Uterus (tissue), 4 donors: ENCODE results near the gene GRK3. TPM values are rescaled to one million over a fixed set of nuclear protein-coding genes. Genes with fewer than 3 reads are reported as not detected.
"Not testable (repeated sequence)": the region's sequence is repeated elsewhere in the genome, so short reads cannot be mapped to it uniquely, and the experiment has no call there.

Experiments
- DNase-seq, 2 donors: peaks; one replicate each; pipeline ENCODE4 v3.0.0-alpha.2; 2019 to 2020
- H3K27ac ChIP-seq, 2 donors: fragments of 200-600 bp; sonication (generic); 1 replicate in 1 of 2; 2 replicates in 1 of 2; pipeline ENCODE4 v1.5.1; 2016 to 2018
- H3K27me3 ChIP-seq, 2 donors: fragments of 200-600 bp; sonication (generic); one replicate each; pipeline ENCODE4 v1.5.1; 2018 to 2019; ENCODE audit warnings: control low read depth in 1 of 2
- H3K36me3 ChIP-seq, 2 donors: fragments of 200-600 bp; sonication (generic); one replicate each; pipeline ENCODE4 v1.5.1; 2019; ENCODE audit warnings: control low read depth in 1 of 2
- H3K4me1 ChIP-seq, 2 donors: fragments of 200-600 bp; sonication (generic); one replicate each; pipeline ENCODE4 v1.5.1; 2018 to 2019; ENCODE audit warnings: control low read depth in 1 of 2
- H3K4me3 ChIP-seq, 2 donors: fragments of 200-600 bp; sonication (generic); 1 replicate in 1 of 2; 2 replicates in 1 of 2; pipeline ENCODE4 v1.5.1; 2018 to 2019; ENCODE audit warnings: mild to moderate bottlenecking in 1 of 2
- H3K9me3 ChIP-seq, 2 donors: fragments of 200-600 bp; sonication (generic); one replicate each; pipeline ENCODE4 v1.5.1; 2019; ENCODE audit warnings: control low read depth in 1 of 2
- POLR2A ChIP-seq, 2 donors: fragments of 450-650 bp; IDR thresholded peaks; one replicate each; pipeline ENCODE4 v1.6.1; 2016; ENCODE audit warnings: antibody characterized with exemption in 2 of 2, mild to moderate bottlenecking in 1 of 2, moderate library complexity in 1 of 2
- intact Hi-C: fragments of 100-400 bp; cut with DNase I; formaldehyde crosslinking; loops from one replicate; pipeline ENCODE4 v1.15.1; 2023; ENCODE audit warnings: low total_unique reads
- total RNA-seq, 4 donors: library from RNA; depleted of rRNA in 3 of 4; stranded (reverse); fragments of >200 nt in 3 of 4; gene quantifications; one replicate each; pipeline versions ENCODE4 v1.1.0 to v1.2.4, GENCODE V29; 2014 to 2023
- TF ChIP-seq, protein P1 (sequence below), 4 experiments: fragments of 200-600 bp in 2 of 4; fragments of 450-650 bp in 2 of 4; sonication (generic) in 2 of 4; IDR thresholded peaks; one replicate each; pipeline ENCODE4 v1.5.1; 2016 to 2019; ENCODE audit warnings: antibody characterized with exemption in 4 of 4, mild to moderate bottlenecking in 2 of 4, moderate library complexity in 1 of 4
- donor health status: DM: yes; HTN: yes; CAD: no.

The GRK3 gene
- total RNA-seq, 4 donors from 2014 or later = 1.3 to 15.8 (median 8.9) TPM

DNA sequence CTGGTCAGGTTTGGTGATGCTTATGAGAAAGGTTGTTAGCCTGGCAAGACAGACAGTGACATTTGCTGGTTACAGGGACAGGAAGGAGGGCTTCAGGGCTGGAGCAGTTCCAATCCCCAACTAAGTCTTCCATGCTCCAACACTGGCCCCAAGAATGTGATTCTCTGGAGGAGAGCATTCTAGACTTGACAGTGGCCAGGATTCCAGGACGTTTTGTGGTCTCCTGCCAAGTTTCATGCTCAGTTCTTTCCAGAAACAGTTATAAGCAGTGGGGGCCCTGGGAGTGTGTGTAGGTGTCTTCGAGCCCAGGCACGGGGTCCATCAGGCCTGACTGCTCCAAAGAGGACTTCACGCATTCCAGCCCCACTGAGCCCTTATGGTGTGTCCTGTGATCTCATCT lies 8.9 kb upstream of the GRK3 start:
- intact Hi-C loops = no loop called here
- H3K36me3 ChIP-seq = no peaks in the 10 kb centered on the region
- no peaks in the 10 kb centered on the region for H3K4me1 ChIP-seq
- no peak for DNase-seq
- no peaks in the 10 kb centered on the region for H3K27me3 ChIP-seq
- H3K27ac ChIP-seq = peak overlapping the region in 1 of 2 donors; percentile 22
- H3K9me3 ChIP-seq = no peaks in the 10 kb centered on the region
- TF ChIP-seq, protein P1, sequence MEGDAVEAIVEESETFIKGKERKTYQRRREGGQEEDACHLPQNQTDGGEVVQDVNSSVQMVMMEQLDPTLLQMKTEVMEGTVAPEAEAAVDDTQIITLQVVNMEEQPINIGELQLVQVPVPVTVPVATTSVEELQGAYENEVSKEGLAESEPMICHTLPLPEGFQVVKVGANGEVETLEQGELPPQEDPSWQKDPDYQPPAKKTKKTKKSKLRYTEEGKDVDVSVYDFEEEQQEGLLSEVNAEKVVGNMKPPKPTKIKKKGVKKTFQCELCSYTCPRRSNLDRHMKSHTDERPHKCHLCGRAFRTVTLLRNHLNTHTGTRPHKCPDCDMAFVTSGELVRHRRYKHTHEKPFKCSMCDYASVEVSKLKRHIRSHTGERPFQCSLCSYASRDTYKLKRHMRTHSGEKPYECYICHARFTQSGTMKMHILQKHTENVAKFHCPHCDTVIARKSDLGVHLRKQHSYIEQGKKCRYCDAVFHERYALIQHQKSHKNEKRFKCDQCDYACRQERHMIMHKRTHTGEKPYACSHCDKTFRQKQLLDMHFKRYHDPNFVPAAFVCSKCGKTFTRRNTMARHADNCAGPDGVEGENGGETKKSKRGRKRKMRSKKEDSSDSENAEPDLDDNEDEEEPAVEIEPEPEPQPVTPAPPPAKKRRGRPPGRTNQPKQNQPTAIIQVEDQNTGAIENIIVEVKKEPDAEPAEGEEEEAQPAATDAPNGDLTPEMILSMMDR (IDR thresholded peaks at IDR 0.05) = no peak
- TF ChIP-seq POLR2A (IDR thresholded peaks at IDR 0.05) = no peak
- no peak overlapping the region for H3K4me3 ChIP-seq

GRCh38 chr22:25557218-25557617 lies 7.3 kb upstream of the GRK3 start:
- TF ChIP-seq POLR2A (IDR thresholded peaks at IDR 0.05) = no peak
- TF ChIP-seq, protein P1 (IDR thresholded peaks at IDR 0.05) = no peak
- Histone ChIP-seq H3K9me3 (no peaks in the 10 kb centered on the region), H3K4me1 (no peaks in the 10 kb centered on the region), H3K27ac (no peak overlapping the region), H3K4me3 (no peak overlapping the region), H3K36me3 (no peaks in the 10 kb centered on the region), H3K27me3 (no peaks in the 10 kb centered on the region)
- intact Hi-C loops = no loop called here
- no peak for DNase-seq

GRCh38 chr22:25558341-25558740 lies 6.1 kb upstream of the GRK3 start:
- Histone ChIP-seq H3K4me3 (no peak overlapping the region), H3K9me3 (no peaks in the 10 kb centered on the region), H3K4me1 (no peaks in the 10 kb centered on the region), H3K27me3 (no peaks in the 10 kb centered on the region), H3K27ac (no peak overlapping the region), H3K36me3 (no peaks in the 10 kb centered on the region)
- TF ChIP-seq, protein P1 (IDR thresholded peaks at IDR 0.05) = no peak
- no peak for TF ChIP-seq POLR2A (IDR thresholded peaks at IDR 0.05)
- intact Hi-C loops = no loop called here
- DNase-seq = no peak

GRCh38 chr22:25559910-25560309 lies 4.6 kb upstream of the GRK3 start:
- H3K9me3 ChIP-seq, intact Hi-C loops, H3K36me3 ChIP-seq, DNase-seq, H3K4me3 ChIP-seq, H3K27me3 ChIP-seq, H3K27ac ChIP-seq, H3K4me1 ChIP-seq: not testable (repeated sequence)

DNA sequence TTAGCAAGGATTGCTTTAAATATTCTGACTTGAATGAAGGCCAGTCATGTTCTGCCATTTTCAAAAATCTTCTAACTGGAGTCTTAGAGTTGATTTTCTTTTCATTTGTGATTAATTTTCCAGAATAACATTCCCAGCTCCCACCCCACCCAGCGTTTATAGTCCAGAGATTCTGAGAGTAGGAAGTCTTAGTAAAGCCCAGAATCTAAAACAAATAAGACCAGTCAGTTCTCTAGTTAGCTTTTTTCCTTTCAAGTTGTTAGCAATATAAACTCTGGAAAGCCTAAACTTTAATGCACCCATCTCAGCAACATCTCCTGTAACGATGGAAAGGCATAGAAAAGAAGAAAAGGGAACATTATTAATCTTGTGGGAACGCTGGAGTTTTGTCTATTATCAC lies 3.3 kb upstream of the GRK3 start:
- H3K36me3 ChIP-seq, H3K4me1 ChIP-seq, H3K9me3 ChIP-seq, DNase-seq, intact Hi-C loops, H3K4me3 ChIP-seq, H3K27me3 ChIP-seq, H3K27ac ChIP-seq: not testable (repeated sequence)

GRCh38 chr22:25561927-25562326 lies 2.5 kb upstream of the GRK3 start:
- H3K27ac ChIP-seq, H3K36me3 ChIP-seq, H3K4me1 ChIP-seq, H3K4me3 ChIP-seq, H3K9me3 ChIP-seq, H3K27me3 ChIP-seq, intact Hi-C loops, DNase-seq: not testable (repeated sequence)

DNA sequence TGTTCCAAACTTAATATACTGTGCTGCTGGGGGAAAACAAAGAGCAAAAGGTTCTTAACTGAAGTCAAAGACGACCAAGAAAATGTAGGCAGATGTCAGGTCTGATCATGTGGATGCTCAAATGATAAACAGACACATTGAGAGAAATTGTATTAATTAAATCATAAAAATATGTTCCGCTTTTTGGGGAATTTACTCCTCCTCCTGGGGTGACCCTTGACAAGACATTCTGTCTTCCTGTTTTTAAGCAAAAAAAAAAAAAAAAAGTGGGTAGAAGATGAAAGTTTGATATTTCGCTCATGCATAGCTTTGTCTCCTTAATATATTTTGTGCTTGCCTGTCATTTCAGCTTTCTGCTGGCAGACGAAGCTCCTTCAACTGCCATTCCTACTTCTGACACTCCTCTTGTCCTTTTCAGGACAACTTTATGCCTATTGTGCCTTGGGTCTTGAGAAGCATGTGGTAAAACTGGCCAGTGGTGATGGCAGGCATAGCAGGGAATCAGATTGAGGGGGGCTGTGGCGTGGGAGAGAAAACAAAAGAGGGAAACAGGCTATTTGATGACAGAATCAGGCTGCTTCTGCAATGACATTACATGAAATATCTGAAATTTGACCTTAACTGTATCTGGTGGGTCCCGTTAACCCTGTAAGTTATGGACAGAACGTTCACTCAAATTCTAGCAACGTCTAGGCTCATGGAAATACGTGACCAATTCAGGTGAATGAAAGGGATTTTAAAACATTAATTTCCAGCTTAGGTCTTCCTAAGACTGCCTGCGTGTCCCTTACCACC lies 1.3 kb upstream of the GRK3 start:
- H3K36me3 ChIP-seq, H3K27me3 ChIP-seq, H3K4me1 ChIP-seq, H3K4me3 ChIP-seq, intact Hi-C loops, H3K9me3 ChIP-seq, DNase-seq: not testable (repeated sequence)
- peak overlapping the region; percentile 82 to 84 for H3K27ac ChIP-seq
